T47D (cell line): ENCODE results near the gene DUSP8.

Experiments
- DNase-seq, 2 experiments: peaks; one replicate each; pipeline versions ENCODE4 v3.0.0 to v3.0.0-alpha.2; 2011 to 2012; ENCODE audit warnings: low read depth in 1 of 2, low spot score in 1 of 2
- JUND ChIP-seq: IDR thresholded peaks from 2 replicates; pipeline ENCODE4 v1.6.1; 2012; ENCODE audit warnings: low read depth
- in situ Hi-C: cut with HindIII; loops from 2 replicates; pipeline ENCODE4 v1.10.0; 2016; ENCODE audit warnings: low sequenced_read_pairs, low pct_unique_long_range_greater_than_20kb

Gene DUSP8

GRCh38 chr11:1529286-1529685 lies 42.8 kb downstream of the DUSP8 start:
- in situ Hi-C loops: no loop called here

DNA sequence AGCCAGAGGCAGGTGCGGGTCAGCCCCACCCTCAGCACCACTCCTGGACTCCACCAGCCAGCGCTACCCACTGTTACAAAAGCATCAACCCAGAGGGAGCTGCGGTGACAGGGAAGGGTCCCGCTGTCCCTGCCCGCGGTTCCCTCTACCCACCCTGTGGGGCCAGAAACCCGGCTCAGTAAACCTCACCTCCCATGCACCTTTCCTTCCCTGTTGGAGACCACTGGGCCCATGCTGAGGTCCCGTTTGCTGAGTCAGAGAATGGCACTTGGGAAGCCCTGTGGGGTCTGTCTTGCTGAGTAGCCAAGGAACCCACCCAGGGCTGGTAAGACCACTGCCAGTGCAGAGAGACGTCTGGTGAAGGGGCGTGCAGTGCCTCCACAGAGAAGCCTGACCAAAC lies 43.4 kb downstream of the DUSP8 start:
- in situ Hi-C loops: no loop called here
- no peak for TF ChIP-seq JUND
- no peak for DNase-seq

More at GRCh38 chr11:1529286-1529685, 42.8 kb downstream of the DUSP8 start:
- no peak for DNase-seq
- no peak for TF ChIP-seq JUND

DNA sequence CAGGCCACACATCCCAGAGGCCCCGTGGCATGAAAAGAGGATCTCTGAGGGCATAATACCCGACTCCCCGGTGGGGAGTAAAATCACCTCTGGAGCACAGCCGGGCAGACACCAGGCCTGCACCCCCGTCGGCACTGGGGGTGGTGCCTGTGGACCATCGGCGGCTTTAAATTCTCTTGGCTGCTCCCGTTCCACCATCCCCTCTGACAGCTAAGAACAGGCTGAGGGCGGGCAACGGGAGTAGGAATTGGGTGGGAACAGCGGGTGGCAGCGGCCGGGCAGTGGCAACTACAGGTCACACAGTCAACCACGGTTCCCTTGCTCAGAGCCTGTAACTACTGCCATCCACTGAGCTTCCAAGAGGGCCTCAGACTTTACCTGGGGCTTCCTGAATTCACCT lies 45.3 kb downstream of the DUSP8 start:
- in situ Hi-C loops: no loop called here
- no peak for TF ChIP-seq JUND
- DNase-seq: no peak

GRCh38 chr11:1523779-1524178 lies 48.3 kb downstream of the DUSP8 start:
- DNase-seq: no peak
- TF ChIP-seq JUND: no peak
- in situ Hi-C loops: no loop called here

- in situ Hi-C loops: no loop called here
- TF ChIP-seq JUND: no peak
- no peak for DNase-seq
Measured at GRCh38 chr11:1523077-1523476, 49.0 kb downstream of the DUSP8 start.

DNA sequence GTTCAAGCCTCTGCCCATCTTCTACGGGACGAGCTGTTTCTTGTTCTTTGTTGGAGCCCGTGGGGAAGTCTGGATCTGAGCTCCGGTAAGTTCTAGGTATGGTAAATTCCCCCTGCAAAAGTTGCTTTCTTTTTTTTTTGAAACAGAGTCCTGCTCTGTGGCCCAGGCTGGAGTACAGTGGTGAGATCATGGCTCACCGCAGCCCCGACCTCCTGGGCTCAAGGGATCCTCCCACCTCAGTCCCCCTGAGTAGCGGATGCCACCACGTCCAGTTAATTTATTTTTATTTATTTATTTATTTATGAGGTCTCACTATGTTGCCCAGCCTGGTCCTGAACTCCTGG lies 50.0 kb downstream of the DUSP8 start:
- DNase-seq: no peak
- no peak for TF ChIP-seq JUND
- in situ Hi-C loops: no loop called here

GRCh38 chr11:1521382-1522080 lies 50.5 kb downstream of the DUSP8 start:
- no peak for DNase-seq
- no peak for TF ChIP-seq JUND
- in situ Hi-C loops: no loop called here

DNA sequence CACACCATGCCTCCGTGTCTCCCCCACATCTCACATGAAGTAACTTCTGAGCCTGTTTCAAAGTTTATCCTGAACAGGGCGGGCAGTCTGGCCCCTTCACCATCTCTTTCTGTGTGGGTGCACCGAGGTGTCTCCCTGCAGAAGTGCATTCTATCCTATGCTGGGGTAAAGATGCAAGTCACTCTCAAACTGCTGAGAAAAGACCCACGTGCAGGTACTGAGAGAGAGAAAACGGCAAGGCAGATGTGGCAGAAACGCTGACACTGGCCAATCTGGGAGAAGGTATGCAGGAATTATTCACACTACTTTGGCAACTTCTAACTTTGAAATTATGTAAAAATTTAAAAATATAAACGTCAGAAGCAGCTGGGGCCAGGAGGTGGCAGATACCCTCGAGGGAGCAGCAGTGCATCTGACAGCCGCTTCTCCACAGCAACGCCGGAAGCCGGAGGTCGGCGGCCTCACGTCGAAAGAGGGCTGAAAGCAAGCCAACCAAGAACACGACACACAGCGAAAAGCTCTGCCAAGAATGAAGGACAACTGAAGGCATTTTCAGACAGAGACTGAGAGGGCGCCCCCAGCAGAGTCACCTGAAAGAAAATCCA lies 51.3 kb downstream of the DUSP8 start:
- DNase-seq: no peak
- TF ChIP-seq JUND: no peak
- in situ Hi-C loops: no loop called here

DNA sequence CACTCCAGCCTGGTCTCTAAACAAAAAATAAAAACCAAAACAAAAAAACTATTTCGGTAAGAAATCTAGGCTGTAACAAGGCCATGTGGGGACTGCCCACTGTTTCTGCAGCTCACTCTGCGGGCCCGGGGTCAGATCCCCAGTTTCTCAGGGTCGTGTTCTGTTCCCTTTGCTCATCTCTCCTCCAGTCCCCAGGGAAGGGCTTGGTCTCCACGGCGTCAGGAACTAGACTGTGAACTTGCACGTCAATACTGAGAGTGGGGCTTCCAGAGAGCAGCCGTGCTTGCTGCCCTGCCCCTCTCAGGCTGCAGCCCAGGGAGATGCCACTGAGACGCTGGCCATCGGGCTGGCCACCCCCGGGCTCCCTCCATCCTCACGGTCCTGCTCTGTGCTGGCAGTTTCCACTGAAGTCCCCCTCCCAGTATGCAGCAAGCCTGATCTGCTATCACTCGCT lies 51.8 kb downstream of the DUSP8 start:
- in situ Hi-C loops: no loop called here
- no peak for DNase-seq
- no peak for TF ChIP-seq JUND

GRCh38 chr11:1519028-1520010 lies 52.8 kb downstream of the DUSP8 start:
- DNase-seq: no peak
- no peak for TF ChIP-seq JUND
- in situ Hi-C loops: no loop called here

DNA sequence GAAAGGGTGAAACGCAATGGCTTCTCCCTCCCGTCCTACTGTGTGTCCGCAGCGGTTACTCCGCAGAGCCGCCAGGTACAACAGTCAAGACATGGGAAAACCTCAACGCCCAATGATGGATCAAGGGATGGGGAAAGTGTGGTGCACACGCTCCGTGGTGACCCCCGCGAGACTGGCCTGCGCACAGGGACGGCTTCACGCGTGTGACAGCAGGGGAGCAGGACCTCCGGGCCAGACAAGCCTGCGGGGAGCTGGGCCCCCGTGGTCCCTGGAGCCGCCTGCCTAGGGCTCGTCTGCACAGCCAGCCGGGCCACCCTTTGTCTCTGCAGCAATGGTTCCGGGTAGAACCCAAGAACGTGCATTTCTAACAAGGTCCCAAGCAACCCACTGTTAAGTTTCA lies 53.8 kb downstream of the DUSP8 start:
- in situ Hi-C loops: no loop called here
- DNase-seq: no peak
- TF ChIP-seq JUND: no peak

DNA sequence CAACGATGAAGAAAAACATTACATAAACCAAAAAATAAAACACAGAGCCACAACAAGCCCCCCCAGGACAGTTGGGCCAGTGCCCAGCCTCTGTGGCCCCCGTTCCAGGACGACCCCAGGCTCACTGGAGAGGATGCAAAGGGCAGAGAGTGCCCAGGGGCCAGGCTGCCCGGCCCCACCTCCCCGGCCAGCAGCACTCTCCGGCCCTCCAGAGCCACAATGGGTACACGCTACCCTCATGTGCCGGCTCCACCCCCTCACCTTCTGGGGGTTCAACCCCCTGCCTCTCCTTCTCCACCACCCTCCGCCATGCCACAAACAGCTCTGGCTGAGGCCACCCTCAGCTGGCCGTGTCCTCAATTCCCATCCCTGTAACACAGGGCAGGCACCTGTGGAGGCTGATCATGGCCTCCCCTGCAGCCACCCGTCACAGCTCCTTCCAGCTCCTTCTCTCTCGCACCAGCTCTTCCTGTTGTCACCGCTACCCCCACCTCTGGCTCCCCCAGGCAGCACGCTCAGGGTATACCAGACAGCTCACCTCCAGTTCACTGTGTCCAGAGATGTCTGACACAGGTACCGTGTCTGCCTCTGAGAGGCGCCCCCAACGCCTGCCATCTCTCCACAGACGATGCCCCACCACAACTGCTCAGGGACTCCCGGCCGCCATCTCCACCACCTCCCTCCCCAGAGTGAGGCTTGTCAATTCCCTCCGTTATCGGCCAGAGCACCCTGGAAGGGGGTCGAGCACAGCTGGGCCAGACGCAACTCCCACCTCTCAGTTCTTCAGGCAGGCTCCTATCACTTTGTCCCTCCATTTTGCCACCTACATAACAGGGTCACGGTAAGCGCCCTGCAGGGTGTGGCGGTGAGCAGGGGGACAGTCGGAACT lies 54.7 kb downstream of the DUSP8 start:
- in situ Hi-C loops: no loop called here
- TF ChIP-seq JUND: no peak
- no peak for DNase-seq
